Epidermal melanocyte (primary cell): ENCODE measurements around the gene ARID3B.
A peak's percentile ranks its signal among the peaks of the same experiment; 100 is the strongest.
"Not testable (repeated sequence)": the region's sequence is repeated elsewhere in the genome, so short reads cannot be mapped to it uniquely, and the experiment has no call there.

ENCODE experiments used
- DNase-seq: peaks from one replicate; pipeline ENCODE4 v3.0.0; 2011; ENCODE audit warnings: low spot score; ENCODE audit not compliant: insufficient read length

The ARID3B gene

GRCh38 chr15:74568594-74568993 is 27.6 kb downstream of the ARID3B start:
- DNase-seq, result no peak

- DNase-seq, result no peak
Measured at GRCh38 chr15:74569731-74570070, 28.7 kb downstream of the ARID3B start.

DNA sequence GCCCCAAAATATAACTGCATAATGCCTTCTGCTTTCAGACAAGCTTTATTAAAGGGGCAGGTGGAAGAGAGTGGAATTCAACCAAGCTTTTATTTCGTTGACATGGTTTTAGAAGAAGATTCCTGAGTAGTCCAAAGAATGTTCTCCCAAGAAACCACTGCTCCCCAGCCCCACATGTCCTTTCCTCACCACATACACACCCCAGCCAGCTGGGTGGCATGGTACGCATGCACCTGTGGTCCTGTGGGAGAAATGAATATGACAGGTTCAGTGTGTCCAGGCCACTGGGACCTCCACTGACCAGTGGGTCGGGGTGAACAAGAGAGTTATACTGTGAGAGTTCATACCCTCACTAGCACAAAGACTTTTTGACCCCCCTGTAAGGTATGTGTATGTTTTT is 30.2 kb downstream of the ARID3B start:
- no peak for DNase-seq

DNA sequence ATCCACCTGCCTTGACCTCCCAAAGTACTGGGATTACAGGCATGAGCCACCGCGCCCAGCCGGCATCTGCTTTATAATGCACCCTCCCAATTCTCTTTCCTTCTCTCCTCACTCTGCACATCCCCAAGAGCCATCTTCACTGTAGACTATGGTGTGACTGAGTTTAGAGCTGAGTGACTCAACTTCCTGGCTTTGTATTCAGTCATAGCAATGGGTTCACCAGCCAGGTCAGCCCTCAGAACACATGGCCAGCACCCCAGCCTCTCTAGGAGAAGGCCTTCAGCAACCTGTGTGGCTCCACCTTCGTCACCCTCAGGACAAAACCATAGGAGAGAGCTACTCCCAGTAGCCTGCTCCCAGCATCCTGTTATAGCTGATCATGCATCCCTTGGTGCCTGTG is 33.0 kb downstream of the ARID3B start:
- DNase-seq, result no peak

- no peak for DNase-seq
Measured at GRCh38 chr15:74578496-74578994, 37.5 kb downstream of the ARID3B start.

DNA sequence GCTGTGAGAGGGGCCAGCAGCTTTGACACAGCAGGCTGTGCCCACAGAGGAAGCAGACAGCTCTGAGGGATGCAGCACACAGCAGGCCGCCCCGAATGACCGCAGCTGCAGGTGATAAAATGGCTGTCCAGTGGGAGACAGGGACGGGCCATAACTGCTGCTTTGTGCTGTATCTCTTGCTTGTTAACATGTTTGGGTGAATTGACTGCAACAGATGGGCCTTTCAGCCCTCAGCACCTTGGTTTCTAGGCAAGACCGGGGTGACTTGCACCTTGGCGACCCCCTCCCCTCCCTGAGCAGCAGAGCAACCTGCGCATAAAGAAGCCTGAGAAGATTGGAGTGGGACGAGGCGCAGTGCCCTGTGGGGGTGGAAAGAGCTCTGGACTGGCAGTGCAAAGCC is 38.0 kb downstream of the ARID3B start:
- no peak for DNase-seq

DNA sequence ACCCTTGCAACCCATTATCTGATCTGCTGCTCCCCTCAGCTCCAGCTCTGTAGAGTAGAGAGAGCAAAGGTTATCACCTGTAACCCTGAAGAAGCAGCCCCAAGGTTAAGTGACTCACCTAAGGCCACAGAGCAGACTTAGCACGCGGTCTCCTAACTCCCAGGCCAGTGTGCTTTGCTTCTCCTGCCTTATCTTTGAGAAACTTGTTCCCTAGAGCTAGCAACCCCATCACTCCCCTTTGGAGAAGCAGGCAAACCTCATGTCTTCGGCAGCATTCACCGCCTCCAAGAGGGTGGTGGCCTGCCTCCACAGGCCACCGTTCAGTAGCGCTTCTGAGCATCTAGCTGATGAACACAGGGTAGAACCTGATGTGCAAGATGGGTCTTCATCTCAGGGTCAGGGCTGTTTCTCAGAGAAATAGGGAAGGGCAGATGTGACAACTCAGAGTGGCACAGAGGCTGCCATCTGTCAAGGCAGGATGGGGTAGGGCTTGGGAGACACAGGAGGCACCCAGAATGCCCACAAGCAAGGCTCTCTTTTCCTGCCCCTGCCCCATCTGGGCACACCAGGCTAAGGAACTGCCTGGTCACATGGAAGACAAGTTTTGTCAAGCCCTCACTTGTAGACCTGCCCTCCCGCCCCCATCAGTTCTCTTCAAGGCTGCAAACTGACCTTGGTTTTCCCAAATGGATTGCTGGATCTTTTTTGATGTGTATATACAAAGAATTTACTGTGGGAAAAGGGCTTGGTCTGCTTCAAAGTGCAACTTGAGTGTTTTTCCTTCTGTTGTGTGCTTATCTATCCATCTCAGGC is 39.7 kb downstream of the ARID3B start:
- DNase-seq, result no peak

DNA sequence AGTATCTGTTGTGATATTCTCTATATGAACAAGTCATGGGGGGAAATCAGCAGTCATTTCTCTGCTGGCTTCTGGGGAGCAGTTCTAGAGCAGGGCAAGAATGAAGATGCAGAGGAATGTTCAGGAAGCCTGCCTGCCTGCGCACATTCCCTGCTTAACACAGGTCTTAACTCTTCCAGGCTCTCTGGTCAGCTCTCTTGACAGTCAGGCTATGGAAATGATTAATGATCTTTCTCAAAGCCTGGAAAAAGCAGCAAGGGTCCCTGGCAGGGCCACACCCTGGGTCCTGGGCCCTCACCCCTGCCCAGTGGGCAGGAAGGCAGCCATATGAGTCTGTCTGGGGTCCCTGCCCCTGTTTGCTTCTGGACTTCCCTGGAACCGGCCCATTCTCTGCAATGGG is 43.2 kb downstream of the ARID3B start:
- no peak for DNase-seq

DNA sequence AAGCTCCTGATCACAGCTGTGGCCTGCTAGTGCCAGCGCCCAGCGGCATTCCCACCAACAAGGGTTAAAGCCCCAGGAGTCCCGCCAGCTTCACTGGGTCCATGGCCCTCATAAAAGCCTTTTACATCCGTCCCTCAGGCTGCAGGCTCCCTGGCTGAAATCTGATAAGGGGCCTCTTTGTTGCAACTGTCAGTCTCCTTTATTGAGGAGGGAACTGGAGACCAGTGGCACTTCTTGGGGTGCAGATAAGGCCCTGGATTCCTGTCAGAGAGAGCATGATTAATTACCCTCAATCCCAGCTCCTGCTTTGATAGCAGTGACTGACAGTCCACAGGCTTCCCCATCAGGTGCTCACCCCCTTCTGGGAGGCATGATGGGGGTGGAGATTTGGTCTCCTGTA is 43.8 kb downstream of the ARID3B start:
- DNase-seq, result no peak

DNA sequence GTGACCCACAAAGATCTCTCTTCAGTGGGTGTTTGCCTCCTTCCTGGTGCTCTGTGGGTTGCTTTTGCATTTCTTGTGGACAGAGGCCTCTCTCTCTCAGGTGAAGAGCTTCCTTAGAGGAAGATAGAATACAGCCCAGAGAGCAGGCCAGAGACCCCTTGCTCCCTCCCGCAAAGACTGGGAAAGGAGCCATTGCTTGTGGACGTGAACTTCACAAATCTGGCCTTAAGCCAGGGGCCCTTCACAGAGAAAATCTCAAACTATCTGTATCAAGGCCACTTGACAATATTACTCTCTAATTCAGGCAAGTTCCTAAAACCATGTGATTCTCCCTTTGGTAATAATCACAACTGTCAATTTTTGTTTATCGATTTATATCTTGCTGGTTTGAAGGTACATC is 44.2 kb downstream of the ARID3B start:
- DNase-seq, result no peak

DNA sequence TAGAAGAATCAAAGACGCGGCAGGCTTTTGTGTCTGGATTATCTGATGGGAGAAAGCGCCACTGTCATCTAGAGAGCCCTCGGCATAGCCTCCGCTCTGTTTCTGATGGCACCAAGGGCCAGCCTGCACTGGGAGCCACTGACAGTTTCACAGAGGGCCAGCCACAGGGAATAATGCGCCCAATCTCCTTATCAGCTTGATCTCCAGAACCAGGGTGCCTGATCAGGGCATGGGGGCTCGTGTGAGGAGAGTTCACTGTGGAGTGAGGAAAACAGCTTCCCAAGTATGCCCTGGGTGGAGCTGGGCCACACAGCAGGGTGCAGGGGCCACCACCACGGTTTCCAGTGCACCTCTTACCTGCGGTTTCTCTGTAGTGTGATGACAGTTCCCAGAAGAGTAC is 44.8 kb downstream of the ARID3B start:
- no peak for DNase-seq

GRCh38 chr15:74589826-74590225 is 48.8 kb downstream of the ARID3B start:
- no peak for DNase-seq

DNA sequence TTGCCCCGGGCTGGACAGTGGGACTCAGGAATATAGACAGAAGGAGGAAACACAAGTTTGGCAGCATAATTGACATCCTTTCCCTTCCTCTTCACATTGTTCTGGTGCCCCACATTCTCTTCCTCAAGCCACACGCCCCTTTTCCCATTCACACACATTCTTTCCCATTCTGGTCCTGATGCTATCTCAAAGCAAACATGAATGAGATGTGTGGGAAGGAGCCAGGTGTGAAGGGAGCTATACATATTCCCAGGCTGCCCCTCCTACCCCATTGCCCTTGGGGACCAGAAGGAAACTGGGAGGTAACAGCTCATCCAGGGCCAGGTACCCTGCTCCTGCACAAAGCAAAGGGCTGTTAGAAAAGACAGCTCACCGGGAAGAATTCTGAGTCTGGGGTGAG is 51.2 kb downstream of the ARID3B start:
- DNase-seq, result no peak

GRCh38 chr15:74593122-74593521 is 52.1 kb downstream of the ARID3B start:
- no peak for DNase-seq

GRCh38 chr15:74594455-74594854 is 53.4 kb downstream of the ARID3B start:
- DNase-seq, result no peak

DNA sequence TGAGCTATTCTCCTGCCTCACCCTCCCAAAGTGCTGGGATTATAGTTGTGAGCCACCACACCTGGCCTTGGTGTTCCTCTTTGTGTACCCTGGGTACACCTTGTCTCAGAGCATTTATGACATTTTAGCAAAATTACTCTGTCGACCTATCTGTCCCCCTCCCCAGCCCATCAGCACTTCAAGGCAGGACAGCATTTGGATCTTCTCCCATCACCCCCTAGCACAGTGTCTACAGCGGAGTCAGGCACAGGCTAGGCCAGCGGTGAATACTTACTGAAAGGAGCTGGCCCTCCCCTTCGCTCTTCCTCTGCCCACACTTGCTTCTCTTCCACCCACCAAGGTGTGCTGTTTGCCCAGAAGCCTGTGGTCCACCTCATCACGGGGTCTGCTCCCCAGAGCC is 54.3 kb downstream of the ARID3B start:
- no peak for DNase-seq

DNA sequence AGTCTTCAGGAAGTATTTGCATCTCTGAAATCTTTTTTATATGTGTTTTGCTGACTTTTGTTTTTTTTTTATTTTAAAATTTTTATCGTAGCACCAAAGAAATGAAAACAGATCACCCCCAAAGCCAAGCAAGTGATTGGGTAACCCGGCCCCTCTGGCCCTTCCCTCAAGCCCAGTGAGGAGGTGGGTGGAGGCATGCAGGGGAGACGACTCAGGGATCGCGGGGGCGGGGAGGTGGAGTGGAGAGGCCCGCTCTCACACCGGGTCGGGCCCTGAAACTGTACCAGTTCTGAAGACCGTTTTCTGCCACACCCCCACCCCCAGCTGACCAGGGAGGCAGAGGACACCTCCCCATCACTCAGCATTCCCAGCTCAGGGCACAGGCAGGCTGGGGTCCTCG is 55.7 kb downstream of the ARID3B start:
- not testable (repeated sequence) for DNase-seq

GRCh38 chr15:74597146-74597705 is 56.2 kb downstream of the ARID3B start:
- not testable (repeated sequence) for DNase-seq

GRCh38 chr15:74598126-74598842 is 57.3 kb downstream of the ARID3B start:
- peak; percentile 99 for DNase-seq

GRCh38 chr15:74599156-74599555 is 58.1 kb downstream of the ARID3B start:
- DNase-seq, result no peak

DNA sequence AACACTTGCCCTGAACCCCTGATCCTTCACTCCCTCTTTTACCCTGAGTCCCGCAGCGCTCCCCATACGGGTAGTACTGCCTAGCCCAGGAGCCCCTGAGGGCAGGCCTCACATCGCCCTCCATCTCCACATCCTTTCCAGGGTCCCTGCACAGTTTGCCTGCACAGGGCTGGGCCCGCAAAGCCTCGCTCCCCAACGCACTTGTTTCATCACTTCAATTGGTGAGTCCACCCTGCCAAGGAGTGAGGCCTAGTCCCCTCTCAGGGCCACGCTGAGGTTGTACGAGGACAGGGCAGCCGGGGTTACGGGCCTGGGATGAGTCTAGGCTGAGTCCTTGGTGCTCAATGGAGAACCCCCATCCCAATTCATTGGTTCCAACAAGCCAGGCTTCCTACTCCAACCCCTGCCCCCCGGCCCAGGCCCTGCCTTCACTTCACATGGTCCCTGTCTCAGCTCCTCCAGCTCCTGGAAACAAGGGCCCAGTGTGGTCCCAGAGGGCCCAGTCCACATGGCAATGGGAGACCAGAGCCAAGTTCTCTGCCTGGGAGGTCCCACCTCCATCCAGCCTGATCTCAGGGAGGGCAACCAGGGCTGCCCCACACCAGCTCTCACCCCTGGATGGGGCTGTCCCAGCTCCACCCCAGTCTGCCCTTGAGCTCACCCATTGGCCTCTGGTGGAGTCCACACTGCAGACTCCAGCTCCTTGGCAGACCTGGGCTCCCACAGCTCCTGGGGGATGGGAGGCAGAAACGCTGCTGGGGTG is 62.2 kb downstream of the ARID3B start:
- DNase-seq, result no peak
